ENCODE results near the gene GRM4.

The GRM4 gene

GRCh38 chr6:34032856-34033255 is 113.0 kb downstream of the GRM4 start:
- Mint-ChIP-seq H3K4me3 (no peak overlapping the region), H3K36me3 (no peaks in the 10 kb centered on the region), H3K4me1 (ENCODE audit: low read depth) (no peaks in the 10 kb centered on the region), H3K9me3 (ENCODE audit: low read depth) (no peaks in the 10 kb centered on the region), H3K27me3 (no peaks in the 10 kb centered on the region), H3K27ac (no peak overlapping the region)

- no peaks in the 10 kb centered on the region for H3K27me3 Mint-ChIP-seq
- no peak overlapping the region for H3K27ac Mint-ChIP-seq
- H3K36me3 Mint-ChIP-seq = no peaks in the 10 kb centered on the region
- no peaks in the 10 kb centered on the region for H3K9me3 Mint-ChIP-seq (ENCODE audit: low read depth)
- no peaks in the 10 kb centered on the region for H3K4me1 Mint-ChIP-seq (ENCODE audit: low read depth)
- no peak overlapping the region for H3K4me3 Mint-ChIP-seq
Measured at GRCh38 chr6:34031625-34032383, 114.1 kb downstream of the GRM4 start.

GRCh38 chr6:34030831-34031624 is 114.9 kb downstream of the GRM4 start:
- Mint-ChIP-seq H3K27ac (no peak overlapping the region), H3K4me3 (no peak overlapping the region), H3K36me3 (no peaks in the 10 kb centered on the region), H3K9me3 (ENCODE audit: low read depth) (no peaks in the 10 kb centered on the region), H3K4me1 (ENCODE audit: low read depth) (no peaks in the 10 kb centered on the region), H3K27me3 (no peaks in the 10 kb centered on the region)

DNA sequence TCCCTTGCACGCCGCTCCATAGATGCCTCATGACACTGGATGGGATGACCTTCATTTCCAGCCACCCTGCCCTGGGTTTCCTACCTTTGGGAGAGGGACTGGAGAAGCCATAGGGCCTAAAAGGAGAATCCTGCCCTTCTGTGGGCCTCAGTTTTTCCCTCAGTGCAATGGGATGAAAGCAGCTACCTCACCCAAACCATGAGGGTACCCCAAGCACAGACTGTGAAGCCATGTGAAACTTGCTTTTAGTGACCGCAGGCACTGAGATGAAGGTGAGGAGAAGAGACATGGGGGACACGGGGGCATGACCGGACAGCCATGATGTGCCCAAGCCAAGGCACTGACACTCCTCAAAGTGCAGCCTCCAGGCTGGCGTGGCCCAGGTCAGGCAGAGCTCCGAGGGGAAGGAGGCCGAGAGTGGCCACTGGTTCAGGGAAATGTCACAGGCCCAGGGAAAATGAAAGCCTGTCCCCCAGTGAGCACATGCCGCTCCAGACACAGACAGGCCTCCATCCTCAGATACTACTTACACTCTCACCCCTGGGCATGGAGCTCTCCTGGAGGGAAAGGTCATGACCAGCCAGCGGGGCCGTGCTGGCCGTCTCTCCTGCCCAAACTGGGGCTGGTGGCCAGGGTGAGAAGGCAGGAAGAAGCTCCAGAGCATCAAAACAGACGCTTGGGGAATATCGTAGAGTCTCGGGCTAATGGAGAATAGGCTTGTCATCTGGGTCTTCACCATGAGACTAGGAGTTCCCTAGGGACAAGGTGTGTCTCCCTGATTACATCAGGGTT is 116.2 kb downstream of the GRM4 start:
- H3K4me3 Mint-ChIP-seq = no peak overlapping the region
- no peaks in the 10 kb centered on the region for H3K9me3 Mint-ChIP-seq (ENCODE audit: low read depth)
- H3K36me3 Mint-ChIP-seq = no peaks in the 10 kb centered on the region
- no peaks in the 10 kb centered on the region for H3K4me1 Mint-ChIP-seq (ENCODE audit: low read depth)
- H3K27me3 Mint-ChIP-seq = no peaks in the 10 kb centered on the region
- H3K27ac Mint-ChIP-seq = no peak overlapping the region

DNA sequence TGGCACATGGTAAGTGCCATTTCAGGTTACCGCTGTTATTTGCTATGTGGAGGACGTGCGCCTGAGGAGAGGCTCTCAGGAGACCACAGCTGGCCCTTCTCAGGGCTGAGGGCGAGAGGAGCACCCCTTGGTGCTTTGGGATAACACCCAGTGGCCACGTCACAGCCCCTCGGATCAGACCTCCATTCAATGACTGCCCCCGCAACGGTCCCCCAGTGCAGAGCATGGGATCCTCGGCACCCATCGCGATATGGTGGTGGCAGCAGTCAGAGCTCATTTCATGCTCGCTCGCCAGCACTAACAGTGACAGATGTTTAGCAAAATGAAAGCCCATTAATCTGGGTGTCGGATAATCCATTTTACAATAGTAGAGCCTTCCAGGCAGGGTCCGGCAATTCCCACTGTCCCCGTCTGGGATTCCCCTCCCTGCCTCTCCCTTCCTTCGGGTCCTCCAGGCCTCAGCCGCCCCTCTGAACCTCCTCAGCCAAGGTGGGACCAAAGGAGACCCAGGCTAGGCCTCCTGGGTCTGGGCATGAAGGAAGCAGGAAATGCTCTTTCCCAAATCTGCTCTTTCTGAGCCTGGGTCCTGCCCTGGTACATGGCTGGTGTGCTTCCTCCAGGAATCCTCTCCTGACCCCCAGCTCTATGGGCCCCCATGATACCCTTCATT is 117.1 kb downstream of the GRM4 start:
- Mint-ChIP-seq H3K9me3 (ENCODE audit: low read depth) (no peaks in the 10 kb centered on the region), H3K27ac (no peak overlapping the region), H3K4me3 (no peak overlapping the region), H3K36me3 (no peaks in the 10 kb centered on the region), H3K27me3 (no peaks in the 10 kb centered on the region), H3K4me1 (ENCODE audit: low read depth) (no peaks in the 10 kb centered on the region)

- Mint-ChIP-seq H3K4me3 (no peak overlapping the region), H3K27ac (no peak overlapping the region), H3K4me1 (ENCODE audit: low read depth) (no peaks in the 10 kb centered on the region), H3K36me3 (no peaks in the 10 kb centered on the region), H3K9me3 (ENCODE audit: low read depth) (no peaks in the 10 kb centered on the region), H3K27me3 (no peaks in the 10 kb centered on the region)
Measured at GRCh38 chr6:34027939-34028441, 117.9 kb downstream of the GRM4 start.

DNA sequence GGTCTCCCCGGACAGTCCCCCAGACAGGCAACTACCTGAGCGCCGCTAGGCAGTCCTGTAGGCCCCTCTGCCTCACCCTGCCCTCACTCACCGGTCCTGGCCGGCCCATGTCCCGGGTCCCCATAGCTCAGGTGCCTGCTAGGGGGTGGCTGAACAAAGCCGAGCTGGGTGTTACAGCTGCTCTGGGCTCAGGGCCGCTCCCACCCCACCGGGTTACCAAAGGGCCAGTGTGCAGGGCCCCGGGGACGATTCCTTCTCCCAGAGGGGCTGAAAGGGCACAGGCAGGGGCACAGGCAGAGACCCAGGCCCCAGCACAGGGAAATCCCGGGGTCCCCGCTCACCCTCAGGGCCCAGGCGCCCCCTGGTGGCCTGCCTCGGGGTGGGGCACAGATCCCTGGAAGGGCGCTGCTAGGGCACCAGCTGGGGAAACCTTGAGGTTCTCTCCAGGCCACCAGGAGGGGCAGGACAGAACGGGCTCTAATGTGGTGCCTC is 118.4 kb downstream of the GRM4 start:
- Mint-ChIP-seq H3K4me3 (no peak overlapping the region), H3K27ac (no peak overlapping the region), H3K27me3 (no peaks in the 10 kb centered on the region), H3K4me1 (ENCODE audit: low read depth) (no peaks in the 10 kb centered on the region), H3K9me3 (ENCODE audit: low read depth) (no peaks in the 10 kb centered on the region), H3K36me3 (no peaks in the 10 kb centered on the region)

DNA sequence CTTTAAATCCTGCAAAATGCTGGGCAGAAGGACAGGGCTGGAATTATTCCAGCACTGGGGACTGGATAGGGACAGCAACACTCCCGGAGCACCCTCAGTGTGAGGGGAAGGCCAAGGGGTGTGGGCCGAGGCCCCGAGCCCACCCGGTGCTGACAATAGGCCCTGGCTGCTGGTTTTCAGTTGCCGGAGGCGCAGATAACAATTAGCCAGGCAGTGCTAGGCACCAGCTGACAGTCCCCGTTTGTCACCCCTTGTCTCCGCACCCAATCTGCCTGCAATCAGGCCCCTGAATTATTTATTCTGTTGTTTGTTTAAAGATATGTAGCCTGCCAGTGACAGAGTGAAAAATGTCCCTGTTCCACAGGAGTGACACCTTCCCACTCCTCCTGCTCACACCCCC is 120.0 kb downstream of the GRM4 start:
- Mint-ChIP-seq H3K27me3 (no peaks in the 10 kb centered on the region), H3K4me1 (ENCODE audit: low read depth) (no peaks in the 10 kb centered on the region), H3K4me3 (no peak overlapping the region), H3K36me3 (no peaks in the 10 kb centered on the region), H3K27ac (no peak overlapping the region), H3K9me3 (ENCODE audit: low read depth) (no peaks in the 10 kb centered on the region)

DNA sequence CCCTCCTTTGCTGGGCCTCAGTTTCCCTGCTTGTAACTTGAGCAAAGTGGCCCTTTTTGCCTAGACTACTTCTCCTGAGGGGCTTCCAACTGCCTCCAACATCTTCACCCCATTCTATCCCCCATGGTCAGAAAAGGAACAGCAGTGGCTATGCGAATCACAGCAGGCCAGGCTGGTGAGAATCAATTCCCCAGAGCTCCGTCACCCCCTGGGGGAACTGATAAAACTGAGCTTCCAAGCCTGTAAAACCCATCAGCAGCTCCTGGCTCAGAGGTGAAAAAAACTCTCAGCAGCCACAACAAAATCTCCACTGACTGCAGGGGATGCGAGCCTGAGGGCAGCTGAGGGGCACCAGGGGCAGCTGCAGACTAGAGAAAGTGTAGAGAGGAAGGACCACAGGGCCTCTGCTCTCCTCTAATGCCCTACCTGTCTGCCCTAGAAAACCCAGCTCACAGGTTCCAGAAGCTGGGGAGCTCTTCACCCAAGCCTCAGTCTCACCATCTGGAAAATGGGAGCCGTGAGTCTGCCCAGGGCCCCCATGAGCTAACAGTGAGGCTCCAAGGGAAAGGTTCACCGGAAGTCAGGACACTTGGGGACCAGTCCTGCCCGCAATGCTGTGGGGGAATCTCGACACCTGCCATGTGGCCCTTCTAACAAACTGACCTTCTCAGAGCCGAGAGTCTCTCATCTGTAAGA is 120.6 kb downstream of the GRM4 start:
- Mint-ChIP-seq H3K36me3 (no peaks in the 10 kb centered on the region), H3K27me3 (no peaks in the 10 kb centered on the region), H3K4me3 (no peak overlapping the region), H3K27ac (no peak overlapping the region), H3K4me1 (ENCODE audit: low read depth) (no peaks in the 10 kb centered on the region), H3K9me3 (ENCODE audit: low read depth) (no peaks in the 10 kb centered on the region)

DNA sequence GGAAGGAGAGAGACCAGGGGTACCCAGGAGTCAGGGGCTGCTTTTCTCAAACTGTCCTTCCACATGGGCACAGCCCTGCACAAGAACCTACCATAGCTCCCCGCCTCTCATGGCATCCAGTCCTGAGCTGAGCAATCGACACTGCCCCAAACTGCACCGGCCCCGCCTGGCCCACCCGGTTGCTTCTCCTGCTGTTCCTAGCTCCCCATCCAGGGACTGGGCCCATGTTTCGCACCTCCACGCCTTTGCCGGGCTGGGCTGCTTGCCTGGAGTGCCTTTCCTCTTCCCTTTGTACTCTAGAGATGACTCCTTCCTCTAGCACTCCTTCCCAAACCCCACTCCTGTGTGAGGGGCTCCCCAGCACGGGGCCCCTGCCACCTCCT is 123.0 kb downstream of the GRM4 start:
- H3K27me3 Mint-ChIP-seq = no peaks in the 10 kb centered on the region

GRCh38 chr6:34022250-34022872 is 123.5 kb downstream of the GRM4 start:
- H3K27ac Mint-ChIP-seq = no peak overlapping the region
- no peaks in the 10 kb centered on the region for H3K27me3 Mint-ChIP-seq
- no peaks in the 10 kb centered on the region for H3K9me3 Mint-ChIP-seq (ENCODE audit: low read depth)
- no peaks in the 10 kb centered on the region for H3K36me3 Mint-ChIP-seq
- no peak overlapping the region for H3K4me3 Mint-ChIP-seq
- H3K4me1 Mint-ChIP-seq (ENCODE audit: low read depth) = no peaks in the 10 kb centered on the region

More for the DNA sequence above, 123.0 kb downstream of the GRM4 start:
- H3K36me3 Mint-ChIP-seq = no peaks in the 10 kb centered on the region
- H3K4me1 Mint-ChIP-seq (ENCODE audit: low read depth) = no peaks in the 10 kb centered on the region
- no peak overlapping the region for H3K4me3 Mint-ChIP-seq
- no peak overlapping the region for H3K27ac Mint-ChIP-seq
- H3K9me3 Mint-ChIP-seq (ENCODE audit: low read depth) = no peaks in the 10 kb centered on the region

DNA sequence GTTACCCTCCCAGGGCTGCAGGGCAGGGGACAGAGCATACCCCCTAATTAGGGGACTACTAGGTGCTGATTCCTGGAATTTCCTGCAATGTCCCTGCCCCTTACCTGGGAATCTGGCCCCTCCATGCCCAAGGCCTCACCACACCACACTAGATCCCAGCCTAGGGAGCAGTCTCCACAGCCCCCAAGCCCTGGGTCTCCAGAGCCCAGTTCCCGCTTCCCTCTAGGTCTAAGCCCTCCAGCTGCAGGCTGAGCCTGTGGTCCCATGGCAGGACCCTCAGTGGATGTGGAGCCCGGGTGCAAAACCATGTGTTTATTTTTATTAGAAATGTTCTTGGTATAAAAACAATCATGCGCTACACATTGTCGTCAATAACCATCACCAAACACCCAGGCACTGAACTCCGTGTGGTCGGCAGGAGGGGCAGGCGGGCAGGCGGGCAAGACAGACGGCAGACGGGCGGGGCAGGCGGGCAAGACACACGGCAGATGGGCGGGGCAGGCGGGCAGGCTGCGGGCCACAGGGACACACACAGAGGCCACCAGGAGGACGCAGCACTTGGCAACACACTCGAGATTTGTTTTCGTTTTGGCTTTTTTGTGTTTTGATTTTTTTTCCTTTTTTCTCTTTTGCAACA is 124.2 kb downstream of the GRM4 start:
- H3K4me1 Mint-ChIP-seq (ENCODE audit: low read depth) = no peaks in the 10 kb centered on the region
- no peaks in the 10 kb centered on the region for H3K36me3 Mint-ChIP-seq
- no peaks in the 10 kb centered on the region for H3K27me3 Mint-ChIP-seq
- no peak overlapping the region for H3K4me3 Mint-ChIP-seq
- H3K27ac Mint-ChIP-seq = no peak overlapping the region
- H3K9me3 Mint-ChIP-seq (ENCODE audit: low read depth) = no peaks in the 10 kb centered on the region

DNA sequence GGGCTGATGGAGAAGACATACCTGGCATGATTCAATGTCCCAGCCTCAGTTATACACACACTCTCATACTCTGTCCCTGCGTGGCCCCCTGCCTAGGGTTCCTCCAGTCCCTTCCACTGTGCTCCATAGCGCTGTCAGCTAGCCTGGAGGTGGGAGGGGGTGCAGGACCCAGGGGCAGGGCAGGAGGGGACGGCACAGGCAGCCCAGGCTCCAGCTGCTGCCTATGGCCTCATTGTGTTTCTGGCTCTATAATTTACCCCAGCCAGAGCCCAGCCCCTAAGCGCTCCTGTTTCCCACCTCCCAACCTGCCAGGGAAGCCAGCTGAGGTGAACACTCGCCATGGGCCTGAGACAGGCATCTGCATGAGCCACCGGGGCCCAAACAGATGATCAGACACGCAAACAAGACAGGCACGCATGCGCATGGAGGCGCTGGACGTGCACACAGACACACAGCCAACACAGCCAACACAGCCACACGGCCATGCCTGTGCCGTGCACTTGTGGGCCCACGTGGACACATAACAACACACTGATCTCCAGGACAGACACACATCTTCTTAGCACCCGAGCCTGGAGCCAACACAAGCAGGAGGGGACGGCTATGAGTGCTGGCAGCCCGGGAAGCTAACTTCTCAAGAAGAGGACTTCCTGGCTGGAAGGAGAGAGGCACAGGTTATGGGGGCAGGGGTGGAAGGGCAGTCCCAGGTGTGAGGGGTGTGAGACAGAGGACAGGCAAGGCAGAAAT is 124.9 kb downstream of the GRM4 start:
- no peak overlapping the region for H3K4me3 Mint-ChIP-seq
- no peak overlapping the region for H3K27ac Mint-ChIP-seq

More for the DNA sequence above, 124.9 kb downstream of the GRM4 start:
- H3K9me3 Mint-ChIP-seq (ENCODE audit: low read depth) = no peaks in the 10 kb centered on the region
- H3K4me1 Mint-ChIP-seq (ENCODE audit: low read depth) = no peaks in the 10 kb centered on the region
- H3K27me3 Mint-ChIP-seq = no peaks in the 10 kb centered on the region
- no peaks in the 10 kb centered on the region for H3K36me3 Mint-ChIP-seq
